Left ventricle myocardium inferior (tissue), 1 donor: ENCODE measurements around the gene ZNF143. TPM values are rescaled to one million over a fixed set of nuclear protein-coding genes. Genes with fewer than 3 reads are reported as not detected.
A peak's percentile ranks its signal among the peaks of the same experiment; 100 is the strongest.

Experiments
- DNase-seq: peaks from one replicate; pipeline ENCODE4 v3.0.0-alpha.2; 2020
- H3K27ac ChIP-seq: fragments of 200-600 bp; replicated peaks from 2 replicates; pipeline ENCODE4 v1.8.0; 2021
- H3K27me3 ChIP-seq: fragments of 200-600 bp; 2 replicates; pipeline ENCODE4 v1.8.0; 2021; ENCODE audit warnings: low read depth
- H3K36me3 ChIP-seq: fragments of 200-600 bp; 2 replicates; pipeline ENCODE4 v1.8.0; 2021
- H3K4me1 ChIP-seq: fragments of 200-600 bp; 2 replicates; pipeline ENCODE4 v1.8.0; 2021
- H3K4me3 ChIP-seq: fragments of 200-600 bp; 2 replicates; pipeline ENCODE4 v1.8.0; 2021; ENCODE audit warnings: mild to moderate bottlenecking, moderate library complexity
- H3K9me3 ChIP-seq: fragments of 200-600 bp; replicated peaks from 2 replicates; pipeline ENCODE4 v1.8.0; 2021
- intact Hi-C: fragments of 100-400 bp; cut with micrococcal nuclease; formaldehyde crosslinking; loops from one replicate; pipeline ENCODE4 v1.11.0; 2022
- total RNA-seq: library from RNA; stranded (reverse); fragmentation: NEBNext Ultra II Directional; extraction: Animal tissue kit (Norgen Biotek cat#: 25700); gene quantifications from one replicate; pipeline ENCODE4 v1.2.1, GENCODE V29; 2021
- TF ChIP-seq, protein P1 (sequence below): fragments of 200-600 bp; IDR thresholded peaks from 2 replicates; pipeline ENCODE4 v1.8.0; 2021; ENCODE audit warnings: antibody characterized with exemption, mild to moderate bottlenecking, borderline replicate concordance
- donor health status: DM: no; HTN: yes; CAD: no; lungs with severe emphysema.

The ZNF143 gene
- total RNA-seq, 1 donor from 2014 or later: 21.7 TPM

DNA sequence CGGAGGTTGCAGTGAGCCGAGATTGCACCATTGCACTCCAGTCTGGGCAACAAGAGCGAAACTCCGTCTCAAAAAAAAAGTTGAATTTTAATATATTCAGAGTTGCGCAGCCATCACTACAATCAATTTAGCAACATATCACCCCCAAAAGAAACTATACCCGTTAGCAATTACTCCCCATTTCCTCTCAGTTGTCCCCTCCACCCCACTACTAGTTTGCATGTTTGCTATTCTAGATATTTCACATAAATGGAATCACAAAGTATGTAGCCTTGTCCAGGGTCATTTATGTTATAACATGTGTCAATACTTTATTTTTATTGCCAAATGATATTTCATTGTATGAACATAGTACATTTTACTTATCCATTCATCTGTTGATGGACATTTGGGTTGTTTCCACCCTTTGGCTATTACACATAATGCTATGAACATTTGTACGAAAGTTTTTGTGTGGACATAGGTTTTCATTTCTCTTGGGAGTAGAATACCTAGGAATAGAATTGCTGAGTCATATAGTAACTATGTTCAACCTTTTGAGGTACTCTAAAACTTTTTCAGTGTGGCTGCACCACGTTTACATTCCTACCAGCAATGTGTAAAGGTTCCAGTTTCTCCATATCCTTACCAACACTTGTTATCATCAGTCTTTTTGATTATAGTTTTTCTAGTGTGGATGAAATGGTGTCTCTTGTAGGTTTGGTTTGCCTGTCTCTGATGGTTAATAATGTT is 2.2 kb downstream of the ZNF143 start:
- no peak for DNase-seq
- Histone ChIP-seq H3K27me3 (no peaks in the 10 kb centered on the region), H3K4me1 (peaks cover 38% of the 10 kb centered on the region), H3K9me3 (no peaks in the 10 kb centered on the region), H3K4me3 (peak overlapping the region; percentile 84), H3K27ac (peak overlapping the region; percentile 99), H3K36me3 (no peaks in the 10 kb centered on the region)
- intact Hi-C loops: no loop called here
- TF ChIP-seq, protein P1, sequence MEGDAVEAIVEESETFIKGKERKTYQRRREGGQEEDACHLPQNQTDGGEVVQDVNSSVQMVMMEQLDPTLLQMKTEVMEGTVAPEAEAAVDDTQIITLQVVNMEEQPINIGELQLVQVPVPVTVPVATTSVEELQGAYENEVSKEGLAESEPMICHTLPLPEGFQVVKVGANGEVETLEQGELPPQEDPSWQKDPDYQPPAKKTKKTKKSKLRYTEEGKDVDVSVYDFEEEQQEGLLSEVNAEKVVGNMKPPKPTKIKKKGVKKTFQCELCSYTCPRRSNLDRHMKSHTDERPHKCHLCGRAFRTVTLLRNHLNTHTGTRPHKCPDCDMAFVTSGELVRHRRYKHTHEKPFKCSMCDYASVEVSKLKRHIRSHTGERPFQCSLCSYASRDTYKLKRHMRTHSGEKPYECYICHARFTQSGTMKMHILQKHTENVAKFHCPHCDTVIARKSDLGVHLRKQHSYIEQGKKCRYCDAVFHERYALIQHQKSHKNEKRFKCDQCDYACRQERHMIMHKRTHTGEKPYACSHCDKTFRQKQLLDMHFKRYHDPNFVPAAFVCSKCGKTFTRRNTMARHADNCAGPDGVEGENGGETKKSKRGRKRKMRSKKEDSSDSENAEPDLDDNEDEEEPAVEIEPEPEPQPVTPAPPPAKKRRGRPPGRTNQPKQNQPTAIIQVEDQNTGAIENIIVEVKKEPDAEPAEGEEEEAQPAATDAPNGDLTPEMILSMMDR: no peak

DNA sequence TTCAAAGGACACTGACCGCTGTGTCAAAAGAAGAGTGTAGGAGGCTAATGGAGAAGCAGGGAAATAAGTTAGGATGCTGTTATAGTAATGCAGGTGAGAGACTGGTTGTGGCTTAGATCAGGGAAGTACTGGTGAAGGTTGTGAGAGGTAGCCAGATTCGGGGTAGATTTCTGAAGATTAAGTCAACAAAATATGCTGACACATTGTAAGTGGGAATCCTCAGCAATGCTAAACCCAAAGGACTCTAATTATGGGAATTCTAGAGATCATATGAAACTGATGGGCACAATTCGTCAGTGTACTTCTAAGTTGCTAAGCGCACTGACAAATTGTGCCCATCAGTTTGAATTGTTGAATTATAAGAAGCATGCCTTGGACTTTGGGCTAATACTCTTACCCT is 10.0 kb downstream of the ZNF143 start:
- Histone ChIP-seq H3K27me3 (no peaks in the 10 kb centered on the region), H3K27ac (no peak overlapping the region), H3K4me1 (peaks cover 4% of the 10 kb centered on the region), H3K4me3 (no peak overlapping the region), H3K9me3 (no peaks in the 10 kb centered on the region), H3K36me3 (peaks cover 52% of the 10 kb centered on the region)
- TF ChIP-seq, protein P1: no peak
- intact Hi-C loops: no loop called here
- DNase-seq: no peak

DNA sequence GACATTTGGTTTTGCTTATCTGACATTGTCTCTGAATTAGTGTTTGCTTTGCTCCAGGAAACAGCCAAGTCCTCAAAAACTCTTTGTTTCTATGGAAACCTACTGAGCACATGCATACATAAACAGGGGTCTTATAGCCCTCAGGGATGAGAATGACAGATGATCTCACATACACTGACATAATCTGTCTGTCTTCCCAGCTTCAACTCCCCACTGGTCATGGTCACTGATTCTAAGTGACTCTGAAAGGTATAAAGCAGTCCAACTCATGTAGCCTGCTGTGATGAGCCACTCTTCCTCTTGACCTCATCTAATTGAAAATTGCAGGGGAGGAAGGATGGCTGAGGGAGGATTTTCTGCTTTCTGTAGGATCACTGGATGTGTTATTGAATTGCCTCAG is 12.6 kb downstream of the ZNF143 start:
- Histone ChIP-seq H3K36me3 (peaks cover 76% of the 10 kb centered on the region), H3K4me3 (no peak overlapping the region), H3K27me3 (no peaks in the 10 kb centered on the region), H3K27ac (no peak overlapping the region), H3K9me3 (no peaks in the 10 kb centered on the region), H3K4me1 (no peaks in the 10 kb centered on the region)
- DNase-seq: no peak
- TF ChIP-seq, protein P1: no peak
- intact Hi-C loops: no loop called here

DNA sequence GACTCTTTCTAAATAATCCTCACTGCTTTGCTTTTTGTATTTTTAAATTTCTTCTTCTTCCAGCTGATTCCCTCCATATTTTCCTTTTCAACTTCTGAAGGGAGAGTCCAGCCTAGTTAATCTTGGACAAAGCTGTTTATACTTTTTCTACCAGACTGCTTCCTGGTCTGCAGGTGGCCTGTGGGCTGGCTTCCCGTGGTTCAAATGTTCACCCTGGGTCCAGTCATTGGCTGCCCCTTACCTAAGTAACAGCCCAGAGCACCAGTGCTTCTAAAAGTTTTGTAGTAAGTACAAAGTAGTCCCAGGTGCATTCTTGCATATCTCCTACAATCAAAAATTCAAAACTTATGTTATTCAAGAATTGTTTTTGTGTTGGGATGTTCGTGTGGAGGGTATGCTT is 19.1 kb downstream of the ZNF143 start:
- Histone ChIP-seq H3K9me3 (no peaks in the 10 kb centered on the region), H3K4me1 (no peaks in the 10 kb centered on the region), H3K36me3 (peaks cover 92% of the 10 kb centered on the region), H3K27me3 (no peaks in the 10 kb centered on the region), H3K4me3 (no peak overlapping the region), H3K27ac (no peak overlapping the region)
- TF ChIP-seq, protein P1: no peak
- intact Hi-C loops: no loop called here
- no peak for DNase-seq

DNA sequence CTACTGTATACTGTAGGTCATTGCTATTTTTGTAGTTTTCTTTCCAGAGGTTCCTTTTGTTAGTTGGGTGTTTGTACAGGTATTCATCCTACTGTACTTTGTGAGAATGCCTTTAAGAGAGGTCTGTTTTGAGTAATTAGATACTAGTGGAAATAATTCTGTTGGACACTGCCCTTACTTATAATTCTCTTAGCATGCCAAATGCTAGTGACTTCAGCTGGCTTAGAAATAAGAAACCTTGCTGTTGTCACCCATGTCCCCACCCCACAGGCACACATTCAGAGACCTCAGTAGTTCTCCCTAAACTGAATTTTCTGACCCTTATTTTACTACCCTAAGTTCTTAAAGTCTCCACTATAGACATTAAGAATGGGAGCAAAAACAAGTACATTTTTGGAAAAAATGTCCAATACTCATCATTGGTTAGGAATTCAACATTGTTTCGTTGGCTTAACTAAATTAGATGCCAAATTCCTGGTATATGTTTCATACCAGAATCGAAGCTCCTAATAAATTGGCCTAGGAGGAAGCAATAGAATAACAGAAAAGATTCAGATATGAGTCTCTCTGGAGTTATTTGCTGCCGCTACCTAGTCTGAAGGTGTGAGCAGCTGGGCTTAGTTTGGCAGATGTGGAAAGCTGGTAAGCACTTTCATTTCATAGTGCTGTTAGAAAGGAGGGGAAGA is 28.4 kb downstream of the ZNF143 start:
- Histone ChIP-seq H3K9me3 (no peaks in the 10 kb centered on the region), H3K27me3 (no peaks in the 10 kb centered on the region), H3K4me1 (no peaks in the 10 kb centered on the region), H3K27ac (no peak overlapping the region), H3K36me3 (peaks cover 90% of the 10 kb centered on the region), H3K4me3 (no peak overlapping the region)
- intact Hi-C loops: no loop called here
- TF ChIP-seq, protein P1: no peak
- no peak for DNase-seq
